Measurements from ENCODE around the gene GRPR. TPM values are rescaled to one million over a fixed set of nuclear protein-coding genes. Genes with fewer than 3 reads are reported as not detected.

GRPR gene
- total RNA-seq, 4 donors from 2014 or later: not detected

GRCh38 chrX:16101581-16101980 lies 21.8 kb upstream of the GRPR start:
- H3K9me3 ChIP-seq: no peaks in the 10 kb centered on the region
- 62% methylated on average over 2 of the region's 2 CpGs for WGBS
- no peak overlapping the region for H3K4me3 ChIP-seq
- no peaks in the 10 kb centered on the region for H3K36me3 ChIP-seq
- H3K4me1 ChIP-seq: no peaks in the 10 kb centered on the region
- DNase-seq (ENCODE audit: low spot score in 2 of 2): no peak
- no peak for TF ChIP-seq POLR2A (IDR thresholded peaks at IDR 0.05)
- TF ChIP-seq, protein P1, sequence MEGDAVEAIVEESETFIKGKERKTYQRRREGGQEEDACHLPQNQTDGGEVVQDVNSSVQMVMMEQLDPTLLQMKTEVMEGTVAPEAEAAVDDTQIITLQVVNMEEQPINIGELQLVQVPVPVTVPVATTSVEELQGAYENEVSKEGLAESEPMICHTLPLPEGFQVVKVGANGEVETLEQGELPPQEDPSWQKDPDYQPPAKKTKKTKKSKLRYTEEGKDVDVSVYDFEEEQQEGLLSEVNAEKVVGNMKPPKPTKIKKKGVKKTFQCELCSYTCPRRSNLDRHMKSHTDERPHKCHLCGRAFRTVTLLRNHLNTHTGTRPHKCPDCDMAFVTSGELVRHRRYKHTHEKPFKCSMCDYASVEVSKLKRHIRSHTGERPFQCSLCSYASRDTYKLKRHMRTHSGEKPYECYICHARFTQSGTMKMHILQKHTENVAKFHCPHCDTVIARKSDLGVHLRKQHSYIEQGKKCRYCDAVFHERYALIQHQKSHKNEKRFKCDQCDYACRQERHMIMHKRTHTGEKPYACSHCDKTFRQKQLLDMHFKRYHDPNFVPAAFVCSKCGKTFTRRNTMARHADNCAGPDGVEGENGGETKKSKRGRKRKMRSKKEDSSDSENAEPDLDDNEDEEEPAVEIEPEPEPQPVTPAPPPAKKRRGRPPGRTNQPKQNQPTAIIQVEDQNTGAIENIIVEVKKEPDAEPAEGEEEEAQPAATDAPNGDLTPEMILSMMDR (IDR thresholded peaks at IDR 0.05): no peak
- no peak overlapping the region for H3K27ac ChIP-seq
- H3K27me3 ChIP-seq: no peaks in the 10 kb centered on the region

- 96% methylated on average over 4 of the region's 4 CpGs for WGBS
- TF ChIP-seq EP300 (IDR thresholded peaks at IDR 0.05): no peak
- TF ChIP-seq POLR2AphosphoS5 (IDR thresholded peaks at IDR 0.05): no peak
- no peak for TF ChIP-seq POLR2A (IDR thresholded peaks at IDR 0.05)
- TF ChIP-seq, protein P1 (IDR thresholded peaks at IDR 0.05): no peak
- no peak for DNase-seq (ENCODE audit: low spot score in 2 of 2)
- Histone ChIP-seq H3K4me3 (no peak overlapping the region), H3K27ac (no peak overlapping the region), H3K27me3 (no peaks in the 10 kb centered on the region), H3K4me1 (no peaks in the 10 kb centered on the region), H3K36me3 (no peaks in the 10 kb centered on the region), H3K9me3 (no peaks in the 10 kb centered on the region)
These were observed 19.7 kb upstream of the GRPR start for GRCh38 chrX:16103625-16104024.

GRCh38 chrX:16112428-16112827 lies 10.9 kb upstream of the GRPR start:
- Histone ChIP-seq H3K36me3 (no peaks in the 10 kb centered on the region), H3K9me3 (no peaks in the 10 kb centered on the region), H3K27ac (no peak overlapping the region), H3K27me3 (no peaks in the 10 kb centered on the region), H3K4me3 (no peak overlapping the region), H3K4me1 (no peaks in the 10 kb centered on the region)
- no peak for DNase-seq (ENCODE audit: low spot score in 2 of 2)
- TF ChIP-seq EP300 (IDR thresholded peaks at IDR 0.05) (no peak), POLR2A (IDR thresholded peaks at IDR 0.05) (no peak)
- TF ChIP-seq, protein P1 (IDR thresholded peaks at IDR 0.05): no peak
- 69% methylated on average over 2 of the region's 2 CpGs for WGBS

DNA sequence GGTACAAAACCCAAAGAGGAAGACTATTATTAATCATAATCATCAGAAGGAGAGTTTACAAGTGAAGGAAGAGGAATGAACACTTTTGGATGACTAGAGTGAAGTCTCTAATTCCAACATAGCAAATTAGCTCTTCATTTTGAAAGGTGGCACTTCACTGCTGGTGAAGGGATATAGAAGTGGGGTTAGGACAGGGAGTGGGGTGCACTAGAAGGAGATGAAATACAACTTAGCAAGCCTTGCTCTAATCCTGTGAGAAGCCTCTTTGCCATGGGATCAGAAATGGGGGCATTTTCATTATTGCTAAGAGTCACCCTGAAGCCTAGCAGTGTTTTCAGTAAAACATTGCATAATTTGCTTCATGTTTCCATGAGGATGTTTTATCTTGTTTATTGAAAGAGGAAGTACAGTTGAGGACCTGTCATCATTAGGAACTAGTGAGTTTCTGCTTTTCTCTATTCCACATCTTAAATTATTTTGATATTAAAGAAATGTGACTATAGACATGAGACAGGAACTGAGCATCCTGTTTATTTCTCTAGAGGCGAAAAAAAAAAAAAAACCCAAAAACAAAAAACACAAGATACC lies 9.3 kb upstream of the GRPR start:
- Histone ChIP-seq H3K27me3 (no peaks in the 10 kb centered on the region), H3K9me3 (no peaks in the 10 kb centered on the region), H3K27ac (no peak overlapping the region), H3K4me3 (no peak overlapping the region), H3K4me1 (no peaks in the 10 kb centered on the region), H3K36me3 (no peaks in the 10 kb centered on the region)
- WGBS: 61% methylated on average over 1 of the region's 1 CpG
- DNase-seq (ENCODE audit: low spot score in 2 of 2): no peak
- TF ChIP-seq EP300 (IDR thresholded peaks at IDR 0.05) (no peak), POLR2A (IDR thresholded peaks at IDR 0.05) (no peak), POLR2AphosphoS5 (IDR thresholded peaks at IDR 0.05) (no peak)
- TF ChIP-seq, protein P1 (IDR thresholded peaks at IDR 0.05): no peak

DNA sequence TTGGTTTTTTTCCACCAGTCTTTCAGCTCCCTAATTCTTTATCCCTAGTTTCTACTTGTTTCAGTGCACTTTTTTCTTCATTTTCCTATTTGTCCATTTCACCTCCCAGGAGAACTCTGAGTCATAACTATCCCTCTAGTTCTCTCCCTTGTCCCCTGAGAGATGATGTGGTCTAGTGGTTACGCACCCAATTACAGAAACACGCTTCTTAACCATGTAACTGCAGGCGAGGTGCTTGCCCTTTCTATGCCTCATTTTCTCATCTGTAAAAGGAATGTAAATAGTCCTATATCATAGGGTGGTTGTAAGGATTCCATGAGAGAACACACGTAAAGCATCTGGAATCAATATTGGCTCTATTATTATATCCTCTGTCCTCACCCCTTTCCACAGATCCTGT lies 8.8 kb upstream of the GRPR start:
- 70% methylated on average over 4 of the region's 4 CpGs for WGBS
- no peaks in the 10 kb centered on the region for H3K36me3 ChIP-seq
- no peak overlapping the region for H3K4me3 ChIP-seq
- H3K27ac ChIP-seq: no peak overlapping the region
- TF ChIP-seq POLR2AphosphoS5 (IDR thresholded peaks at IDR 0.05): no peak
- TF ChIP-seq EP300 (IDR thresholded peaks at IDR 0.05): no peak
- no peak for TF ChIP-seq POLR2A (IDR thresholded peaks at IDR 0.05)
- TF ChIP-seq, protein P1 (IDR thresholded peaks at IDR 0.05): no peak
- no peak for DNase-seq (ENCODE audit: low spot score in 2 of 2)
- H3K9me3 ChIP-seq: no peaks in the 10 kb centered on the region
- no peaks in the 10 kb centered on the region for H3K27me3 ChIP-seq
- H3K4me1 ChIP-seq: no peaks in the 10 kb centered on the region
